Tibial artery (tissue), 4 donors: ENCODE data around the gene UNC13B.

ENCODE experiments used
- DNase-seq, 2 donors: peaks; one replicate each; pipeline ENCODE4 v3.0.0-alpha.2; 2019
- H3K27ac ChIP-seq, 2 donors: fragments of 200-600 bp; sonication (generic) in 1 of 2; 1 replicate in 1 of 2; 2 replicates in 1 of 2; pipeline ENCODE4 v1.5.1; 2018 to 2019; ENCODE audit warnings: mild to moderate bottlenecking in 1 of 2
- H3K27me3 ChIP-seq, 2 donors: fragments of 200-600 bp; sonication (generic) in 1 of 2; one replicate each; pipeline versions ENCODE4 v1.5.1 to v1.6.0; 2016 to 2019
- H3K36me3 ChIP-seq, 3 donors: fragments of 200-600 bp; sonication (generic) in 2 of 3; one replicate each; pipeline ENCODE4 v1.5.1; 2016 to 2019; ENCODE audit warnings: mild to moderate bottlenecking in 2 of 3
- H3K4me1 ChIP-seq, 4 donors: fragments of 200-600 bp; sonication (generic) in 2 of 4; 1 replicate in 3 of 4; 2 replicates in 1 of 4; pipeline ENCODE4 v1.5.1; 2016 to 2019
- H3K4me3 ChIP-seq, 2 donors: fragments of 200-600 bp; sonication (generic) in 1 of 2; 1 replicate in 1 of 2; 2 replicates in 1 of 2; pipeline ENCODE4 v1.5.1; 2018 to 2019; ENCODE audit warnings: mild to moderate bottlenecking in 2 of 2
- H3K9me3 ChIP-seq, 3 donors: fragments of 200-600 bp; sonication (generic) in 1 of 3; one replicate each; pipeline ENCODE4 v1.5.1; 2016 to 2019
- intact Hi-C: fragments of 100-400 bp; cut with DNase I; formaldehyde crosslinking; loops from one replicate; pipeline ENCODE4 v1.15.0; 2023; ENCODE audit warnings: low total_unique reads
- TF ChIP-seq, protein P1 (sequence below), 2 experiments: fragments of 200-600 bp in 1 of 2; fragments of 450-650 bp in 1 of 2; IDR thresholded peaks; one replicate each; pipeline ENCODE4 v1.5.1; 2017 to 2019; ENCODE audit warnings: antibody characterized with exemption in 2 of 2, mild to moderate bottlenecking in 1 of 2, moderate library complexity in 1 of 2

The UNC13B gene

DNA sequence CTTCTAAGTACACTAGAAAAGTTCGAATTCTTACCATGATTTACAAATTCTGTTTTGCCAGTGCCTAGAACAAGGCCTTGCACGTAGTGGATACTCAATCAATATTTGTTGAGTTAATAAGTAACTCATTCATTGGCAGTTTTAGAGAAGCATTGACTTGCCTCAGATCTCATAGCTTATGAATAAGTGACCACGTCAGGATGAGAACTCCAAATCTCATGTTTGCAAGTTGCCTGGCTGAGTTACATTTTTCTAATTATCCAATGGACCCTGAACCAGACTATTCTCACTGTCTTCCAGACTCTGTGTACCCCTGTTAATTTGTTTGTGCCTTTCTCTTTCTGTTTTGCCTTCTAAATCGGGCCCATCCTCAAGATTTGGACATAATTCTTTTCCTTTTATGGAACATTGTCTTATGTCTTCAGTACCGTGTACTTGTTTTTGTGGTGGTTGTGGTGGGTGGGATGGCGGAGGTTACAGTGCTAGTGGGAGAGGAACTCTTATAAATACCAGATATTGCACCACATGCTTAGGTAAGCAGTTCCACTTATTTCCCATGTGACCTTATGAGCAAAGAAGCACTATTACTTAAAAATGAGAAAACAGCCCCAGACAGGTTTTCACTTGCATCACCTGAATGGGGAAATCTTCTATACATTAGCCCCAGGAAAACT, 96.3 kb downstream of the UNC13B start:
- Histone ChIP-seq H3K27ac (no peak overlapping the region), H3K27me3 (no peaks in the 10 kb centered on the region), H3K4me1 (no peaks in the 10 kb centered on the region), H3K9me3 (no peaks in the 10 kb centered on the region), H3K4me3 (no peak overlapping the region), H3K36me3 (no peaks in the 10 kb centered on the region)
- DNase-seq, result no peak
- TF ChIP-seq, protein P1, sequence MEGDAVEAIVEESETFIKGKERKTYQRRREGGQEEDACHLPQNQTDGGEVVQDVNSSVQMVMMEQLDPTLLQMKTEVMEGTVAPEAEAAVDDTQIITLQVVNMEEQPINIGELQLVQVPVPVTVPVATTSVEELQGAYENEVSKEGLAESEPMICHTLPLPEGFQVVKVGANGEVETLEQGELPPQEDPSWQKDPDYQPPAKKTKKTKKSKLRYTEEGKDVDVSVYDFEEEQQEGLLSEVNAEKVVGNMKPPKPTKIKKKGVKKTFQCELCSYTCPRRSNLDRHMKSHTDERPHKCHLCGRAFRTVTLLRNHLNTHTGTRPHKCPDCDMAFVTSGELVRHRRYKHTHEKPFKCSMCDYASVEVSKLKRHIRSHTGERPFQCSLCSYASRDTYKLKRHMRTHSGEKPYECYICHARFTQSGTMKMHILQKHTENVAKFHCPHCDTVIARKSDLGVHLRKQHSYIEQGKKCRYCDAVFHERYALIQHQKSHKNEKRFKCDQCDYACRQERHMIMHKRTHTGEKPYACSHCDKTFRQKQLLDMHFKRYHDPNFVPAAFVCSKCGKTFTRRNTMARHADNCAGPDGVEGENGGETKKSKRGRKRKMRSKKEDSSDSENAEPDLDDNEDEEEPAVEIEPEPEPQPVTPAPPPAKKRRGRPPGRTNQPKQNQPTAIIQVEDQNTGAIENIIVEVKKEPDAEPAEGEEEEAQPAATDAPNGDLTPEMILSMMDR (IDR thresholded peaks at IDR 0.05), result no peak
- intact Hi-C loops, result loop anchor here (2.0 kb wide), 1 partner anchor 141 kb away; no protein-coding TSS in a partner anchor

DNA sequence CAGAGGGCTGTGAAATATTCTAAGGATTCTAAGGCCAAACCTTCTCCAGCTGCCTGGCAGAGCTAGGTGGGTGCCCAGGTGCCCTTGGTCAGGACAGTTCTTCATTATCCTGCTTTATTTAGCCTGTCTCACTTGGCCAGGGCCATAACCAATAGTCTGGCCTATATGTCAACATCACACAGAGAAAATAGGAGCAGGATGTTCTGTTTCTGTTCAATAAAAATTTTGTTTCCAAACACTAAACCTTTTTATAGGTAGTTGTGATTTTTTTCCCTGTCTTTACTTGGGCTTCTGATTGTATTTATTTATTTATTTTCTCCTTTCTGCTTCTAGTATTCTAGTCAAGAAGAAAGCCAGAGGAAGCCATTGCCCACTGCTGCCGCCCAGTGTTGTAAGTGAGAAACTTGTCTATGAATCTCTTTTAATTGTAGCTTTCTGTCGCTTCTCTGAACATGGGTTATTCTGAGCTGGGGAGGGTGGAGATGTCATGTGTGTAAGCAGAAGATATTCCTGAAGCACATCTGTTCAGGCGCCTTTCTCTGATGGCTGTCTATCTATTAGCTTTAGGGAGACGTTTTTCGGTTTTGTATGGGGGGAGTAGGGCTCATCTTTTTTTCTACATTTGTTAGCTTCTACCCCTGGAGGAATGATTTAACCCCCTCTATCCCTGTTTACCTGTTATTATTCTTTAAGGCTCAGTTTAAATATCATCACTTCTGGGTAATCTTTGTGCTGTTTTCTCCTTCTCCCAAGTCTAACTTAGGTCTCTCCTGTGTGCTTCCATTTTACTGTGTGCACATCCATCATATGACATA, 97.1 kb downstream of the UNC13B start:
- intact Hi-C loops, result loop anchor here (2.0 kb wide), 1 partner anchor 142 kb away; no protein-coding TSS in a partner anchor
- DNase-seq, result peak; percentile 59 to 73
- H3K9me3 ChIP-seq, result no peaks in the 10 kb centered on the region
- no peaks in the 10 kb centered on the region for H3K4me1 ChIP-seq
- TF ChIP-seq, protein P1 (IDR thresholded peaks at IDR 0.05), result peak; percentile 63 to 69
- H3K27me3 ChIP-seq, result no peaks in the 10 kb centered on the region
- H3K36me3 ChIP-seq, result no peaks in the 10 kb centered on the region
- H3K27ac ChIP-seq, result no peak overlapping the region
- no peak overlapping the region for H3K4me3 ChIP-seq

DNA sequence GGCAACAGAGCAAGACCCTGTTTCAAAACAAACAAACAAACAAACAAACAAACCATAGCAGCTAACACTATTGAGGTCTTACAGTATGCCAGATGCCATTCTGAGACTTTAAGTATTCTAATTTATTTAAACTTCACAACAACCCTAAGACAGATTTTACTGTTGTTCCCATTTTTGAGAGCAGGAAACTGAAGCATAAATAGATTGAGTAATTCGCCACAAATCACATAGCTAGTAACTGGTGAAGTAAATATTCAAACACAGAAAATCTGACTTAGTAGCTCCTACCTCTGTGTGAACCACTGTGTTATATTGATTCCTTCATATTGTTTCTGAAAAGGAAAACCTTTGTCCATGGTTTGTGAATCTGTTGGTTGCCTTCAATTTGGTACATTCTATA, 98.4 kb downstream of the UNC13B start:
- Histone ChIP-seq H3K4me1 (no peaks in the 10 kb centered on the region), H3K27me3 (no peaks in the 10 kb centered on the region), H3K9me3 (no peaks in the 10 kb centered on the region), H3K27ac (no peak overlapping the region), H3K36me3 (no peaks in the 10 kb centered on the region), H3K4me3 (no peak overlapping the region)
- intact Hi-C loops, result loop anchor here (10.0 kb wide), 1 partner anchor 215 kb away; no protein-coding TSS in a partner anchor
- TF ChIP-seq, protein P1 (IDR thresholded peaks at IDR 0.05), result no peak
- no peak for DNase-seq

DNA sequence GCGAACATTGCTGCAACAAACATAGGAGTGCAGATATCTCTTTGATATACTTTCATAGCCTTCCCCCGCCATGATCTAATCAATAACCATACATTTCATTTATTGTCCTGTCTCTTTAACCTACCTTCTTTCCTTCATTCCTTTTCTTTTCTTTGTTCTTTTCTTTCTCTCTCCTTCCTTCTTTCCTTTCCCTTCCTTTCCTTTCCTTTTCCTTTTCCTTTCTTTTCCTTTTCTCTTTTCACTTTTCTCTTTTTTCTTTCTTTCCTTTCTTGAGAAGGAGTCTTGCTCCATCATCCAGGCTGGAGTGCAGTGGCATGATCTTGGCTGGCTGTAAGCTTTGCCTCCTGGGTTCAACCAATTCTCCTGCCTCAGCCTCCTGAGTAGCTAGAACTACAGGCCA, 100.3 kb downstream of the UNC13B start:
- H3K27me3 ChIP-seq, result no peaks in the 10 kb centered on the region
- intact Hi-C loops, result loop anchor here (10.0 kb wide), 1 partner anchor 213 kb away; no protein-coding TSS in a partner anchor
- TF ChIP-seq, protein P1 (IDR thresholded peaks at IDR 0.05), result no peak
- DNase-seq, result no peak
- H3K4me1 ChIP-seq, result no peaks in the 10 kb centered on the region
- H3K9me3 ChIP-seq, result no peaks in the 10 kb centered on the region
- no peaks in the 10 kb centered on the region for H3K36me3 ChIP-seq
- no peak overlapping the region for H3K4me3 ChIP-seq
- no peak overlapping the region for H3K27ac ChIP-seq

DNA sequence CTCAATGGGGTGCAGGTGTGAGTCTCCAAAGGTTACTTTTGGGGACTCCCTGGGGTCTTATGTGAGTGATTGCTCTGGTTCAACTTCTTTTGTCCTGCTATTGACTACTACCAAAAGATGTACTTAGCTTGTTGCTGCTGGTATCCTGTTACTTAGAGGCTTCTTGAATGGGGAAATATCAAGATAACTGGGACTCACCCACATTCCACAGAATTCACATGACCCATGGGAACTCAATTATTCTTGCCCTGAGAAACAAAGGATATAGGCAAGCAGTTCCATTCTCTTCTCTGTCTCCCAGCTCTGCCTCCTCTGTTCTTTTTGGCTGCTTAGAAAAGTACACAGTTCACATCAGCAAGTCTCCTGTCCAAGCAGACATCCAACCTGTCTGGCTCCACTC, 105.9 kb downstream of the UNC13B start:
- H3K9me3 ChIP-seq, result no peaks in the 10 kb centered on the region
- intact Hi-C loops, result loop anchor here (10.0 kb wide), 1 partner anchor 207 kb away; no protein-coding TSS in a partner anchor
- no peak overlapping the region for H3K4me3 ChIP-seq
- H3K27ac ChIP-seq, result no peak overlapping the region
- H3K27me3 ChIP-seq, result no peaks in the 10 kb centered on the region
- H3K36me3 ChIP-seq, result no peaks in the 10 kb centered on the region
- DNase-seq, result no peak
- TF ChIP-seq, protein P1 (IDR thresholded peaks at IDR 0.05), result no peak
- peaks cover 0 to 15% (median 11%) of the 10 kb centered on the region in 4 donors for H3K4me1 ChIP-seq
